H9 (cell line): ENCODE data around the gene FFAR4. TPM values are rescaled to one million over a fixed set of nuclear protein-coding genes. Genes with fewer than 3 reads are reported as not detected.

Experiments
- DNase-seq: peaks from one replicate; pipeline ENCODE4 v3.0.0-alpha.2; 2017
- H2AFZ ChIP-seq: one replicate; pipeline ENCODE4 v1.6.1; 2013; ENCODE audit warnings: mild to moderate bottlenecking, low read length, control low read depth, moderate library complexity
- H2AK5ac ChIP-seq: 2 replicates; pipeline ENCODE4 v1.6.1; 2013; ENCODE audit warnings: low read length, control low read depth, mixed read lengths; ENCODE audit not compliant: insufficient read length
- H2BK120ac ChIP-seq: one replicate; pipeline ENCODE4 v1.6.1; 2013; ENCODE audit warnings: low read depth, mild to moderate bottlenecking, low read length, control low read depth, inconsistent platforms; ENCODE audit not compliant: poor library complexity, severe bottlenecking
- H2BK12ac ChIP-seq: 2 replicates; pipeline ENCODE4 v1.6.1; 2013; ENCODE audit warnings: low read length, control low read depth, mixed read lengths, low read depth; ENCODE audit not compliant: insufficient read length
- H2BK15ac ChIP-seq: 2 replicates; pipeline ENCODE4 v1.6.1; 2013; ENCODE audit warnings: low read depth, low read length, control low read depth
- H2BK20ac ChIP-seq: one replicate; pipeline ENCODE4 v1.6.1; 2013; ENCODE audit warnings: low read depth, mild to moderate bottlenecking, low read length, control low read depth, inconsistent platforms; ENCODE audit not compliant: poor library complexity, severe bottlenecking
- H2BK5ac ChIP-seq: 2 replicates; pipeline ENCODE4 v1.6.1; 2013; ENCODE audit warnings: low read length, control low read depth, mixed read lengths; ENCODE audit not compliant: insufficient read length
- H3K14ac ChIP-seq: 2 replicates; pipeline ENCODE4 v1.6.1; 2013; ENCODE audit warnings: low read length, control low read depth; ENCODE audit not compliant: insufficient read depth
- H3K18ac ChIP-seq: 2 replicates; pipeline ENCODE4 v1.6.1; 2013; ENCODE audit warnings: low read depth, mild to moderate bottlenecking, mixed read lengths, low read length, control low read depth; ENCODE audit not compliant: insufficient read length
- H3K23ac ChIP-seq: 2 replicates; pipeline ENCODE4 v1.6.1; 2013; ENCODE audit warnings: low read length, control low read depth, mixed read lengths, low read depth; ENCODE audit not compliant: insufficient read length
- H3K23me2 ChIP-seq: 2 replicates; pipeline ENCODE4 v1.6.1; 2013; ENCODE audit warnings: low read depth, mild to moderate bottlenecking, mixed read lengths, low read length, control low read depth; ENCODE audit not compliant: insufficient read length, poor library complexity, severe bottlenecking
- H3K27ac ChIP-seq: 2 replicates; pipeline ENCODE4 v1.5.1; 2013; ENCODE audit warnings: low read length, control low read depth, mixed read lengths, low read depth; ENCODE audit not compliant: insufficient read length
- H3K27me3 ChIP-seq: 2 replicates; pipeline ENCODE4 v1.6.1; 2013; ENCODE audit warnings: low read length, control low read depth, inconsistent platforms; ENCODE audit not compliant: insufficient read depth
- H3K4ac ChIP-seq: 2 replicates; pipeline ENCODE4 v1.6.1; 2013; ENCODE audit warnings: low read depth, mild to moderate bottlenecking, control low read depth, inconsistent platforms, low read length, moderate library complexity
- H3K4me1 ChIP-seq: 2 replicates; pipeline ENCODE4 v1.6.1; 2013; ENCODE audit warnings: low read length, control low read depth, inconsistent platforms; ENCODE audit not compliant: insufficient read depth
- H3K4me2 ChIP-seq: 2 replicates; pipeline ENCODE4 v1.6.1; 2013; ENCODE audit warnings: low read length, control low read depth, mixed read lengths; ENCODE audit not compliant: insufficient read length, insufficient read depth
- H3K56ac ChIP-seq: 2 replicates; pipeline ENCODE4 v1.6.1; 2013; ENCODE audit warnings: low read depth, mild to moderate bottlenecking, mixed read lengths, low read length, control low read depth; ENCODE audit not compliant: insufficient read length
- H3K79me1 ChIP-seq: 2 replicates; pipeline ENCODE4 v1.6.1; 2013; ENCODE audit warnings: low read depth, mild to moderate bottlenecking, moderate library complexity, low read length, control low read depth, inconsistent platforms; ENCODE audit not compliant: insufficient read depth, poor library complexity, severe bottlenecking
- H3K79me2 ChIP-seq: 2 replicates; pipeline ENCODE4 v1.6.1; 2013; ENCODE audit warnings: low read length, control low read depth, inconsistent platforms; ENCODE audit not compliant: insufficient read depth
- H3K9ac ChIP-seq: 2 replicates; pipeline ENCODE4 v1.6.1; 2013; ENCODE audit warnings: low read length, control low read depth, mixed read lengths; ENCODE audit not compliant: insufficient read length; ENCODE audit errors: extremely low read depth
- H3K9me3 ChIP-seq: one replicate; pipeline ENCODE4 v1.6.1; 2013; ENCODE audit warnings: low read depth, low read length, inconsistent platforms; ENCODE audit not compliant: control insufficient read depth
- H3T11ph ChIP-seq: one replicate; pipeline ENCODE4 v1.6.1; 2013; ENCODE audit warnings: mild to moderate bottlenecking, low read length, control low read depth, inconsistent platforms
- H4K20me1 ChIP-seq: one replicate; pipeline ENCODE4 v1.6.1; 2013; ENCODE audit not compliant: control insufficient read depth, insufficient read length, insufficient read depth
- H4K5ac ChIP-seq: 2 replicates; pipeline ENCODE4 v1.6.1; 2013; ENCODE audit warnings: low read depth, mild to moderate bottlenecking, mixed read lengths, low read length, control low read depth; ENCODE audit not compliant: insufficient read length
- H4K8ac ChIP-seq: replicated peaks from 2 replicates; pipeline ENCODE4 v1.6.1; 2013; ENCODE audit warnings: low read length, control low read depth, mixed read lengths, low read depth; ENCODE audit not compliant: insufficient read length
- H4K91ac ChIP-seq: 2 replicates; pipeline ENCODE4 v1.6.1; 2013; ENCODE audit warnings: low read depth, mild to moderate bottlenecking, moderate library complexity, mixed read lengths, low read length, control low read depth; ENCODE audit not compliant: insufficient read length
- H3K27ac Mint-ChIP-seq, 3 experiments: 2 replicates in 2 of 3; 3 replicates in 1 of 3; pipeline ENCODE4 v1.8.0; 2020 to 2021; ENCODE audit warnings: mixed read lengths in 3 of 3, mild to moderate bottlenecking in 1 of 3, moderate library complexity in 1 of 3
- H3K27me3 Mint-ChIP-seq: 2 replicates; pipeline ENCODE4 v1.8.0; 2021; ENCODE audit warnings: low read depth, mild to moderate bottlenecking, moderate library complexity, mixed read lengths
- H3K36me3 Mint-ChIP-seq, 3 experiments: 2 replicates in 2 of 3; 3 replicates in 1 of 3; pipeline ENCODE4 v1.8.0; 2020 to 2021; ENCODE audit warnings: low read depth in 3 of 3, mixed read lengths in 3 of 3; ENCODE audit not compliant: insufficient read depth in 1 of 3
- H3K4me1 Mint-ChIP-seq, 2 experiments: 2 replicates each; pipeline ENCODE4 v1.8.0; 2020; ENCODE audit warnings: mixed read lengths in 2 of 2
- H3K4me3 Mint-ChIP-seq, 2 experiments: 2 replicates in 1 of 2; 3 replicates in 1 of 2; pipeline ENCODE4 v1.8.0; 2020 to 2021; ENCODE audit warnings: mild to moderate bottlenecking in 2 of 2, mixed read lengths in 2 of 2, moderate library complexity in 1 of 2
- H3K9me3 Mint-ChIP-seq, 2 experiments: 2 replicates in 1 of 2; 3 replicates in 1 of 2; pipeline ENCODE4 v1.8.0; 2020; ENCODE audit warnings: mild to moderate bottlenecking in 2 of 2, mixed read lengths in 2 of 2, moderate library complexity in 1 of 2
- CTCF ChIP-seq: fragments of 200-600 bp; sonication (generic); conservative IDR thresholded peaks from 3 replicates; pipeline ENCODE4 v1.8.0; 2021; ENCODE audit warnings: antibody characterized with exemption, mild to moderate bottlenecking
- WGBS: extraction: QIAGEN DNeasy Blood & Tissue Kit; methylation state at CpG from one replicate; pipeline ENCODE4 v1.1.7; 2013; ENCODE audit warnings: missing lambda C conversion rate, low lambda C conversion rate, mixed read lengths; ENCODE audit not compliant: insufficient read length; ENCODE audit errors: extremely low coverage; 5-methylcytosine and 5-hydroxymethylcytosine counted together
- total RNA-seq: library from RNA; stranded (reverse); gene quantifications from 2 replicates; pipeline ENCODE4 v1.2.1, GENCODE V29; 2021

The FFAR4 gene
- total RNA-seq, 1 experiment from 2014 or later: not detected

DNA sequence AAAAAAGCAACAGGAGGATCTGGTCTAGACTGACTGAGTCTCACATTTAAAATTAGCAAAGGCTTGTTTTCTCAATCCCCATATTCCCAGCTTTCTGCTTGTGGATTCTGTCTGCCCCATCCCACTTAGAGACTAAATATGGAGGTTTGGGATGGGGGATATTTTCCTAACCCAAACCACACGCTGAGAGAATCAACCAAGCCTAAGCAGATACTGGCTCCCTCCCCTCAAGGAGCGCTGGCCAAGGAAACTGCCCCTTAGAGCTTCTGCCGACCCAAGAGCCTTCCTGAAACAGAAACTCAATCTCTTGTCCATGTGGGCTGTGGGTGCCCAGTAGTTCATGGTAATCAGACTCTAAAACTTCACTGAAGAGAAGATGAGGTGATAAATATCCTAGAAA, 3.9 kb downstream of the FFAR4 start:
- Mint-ChIP-seq H3K4me1 (peaks cover 6 to 19% of the 10 kb centered on the region in 2 experiments; a peak in 3 of 4 replicates), H3K36me3 (no peaks in the 10 kb centered on the region; a peak in 1 of 7 replicates), H3K9me3 (no peaks in the 10 kb centered on the region; a peak in 2 of 5 replicates), H3K27me3 (peaks cover 89% of the 10 kb centered on the region), H3K27ac (no peak overlapping the region), H3K4me3 (no peak overlapping the region)
- H2AK5ac ChIP-seq: no peak overlapping the region
- no peak overlapping the region for H4K5ac ChIP-seq
- H3K9me3 ChIP-seq: no peaks in the 10 kb centered on the region
- no peak overlapping the region for H2BK20ac ChIP-seq
- no peak overlapping the region for H3K56ac ChIP-seq
- peaks cover 5% of the 10 kb centered on the region for H3K23me2 ChIP-seq
- H2AFZ ChIP-seq: no peak overlapping the region
- no peak overlapping the region for H3K4ac ChIP-seq
- H2BK15ac ChIP-seq: no peak overlapping the region
- H3K4me1 ChIP-seq: no peaks in the 10 kb centered on the region
- no peak overlapping the region for H4K8ac ChIP-seq
- no peak overlapping the region for H2BK12ac ChIP-seq
- no peak overlapping the region for H4K91ac ChIP-seq
- H3K14ac ChIP-seq: no peak overlapping the region
- no peak overlapping the region for H3K9ac ChIP-seq
- no peak for TF ChIP-seq CTCF
- H3K4me2 ChIP-seq: no peak overlapping the region
- H3K23ac ChIP-seq: no peak overlapping the region
- H3K27ac ChIP-seq: no peak overlapping the region
- no peaks in the 10 kb centered on the region for H3K79me2 ChIP-seq
- H4K20me1 ChIP-seq: no peaks in the 10 kb centered on the region
- peaks cover 49% of the 10 kb centered on the region for H3K27me3 ChIP-seq
- no peak overlapping the region for H2BK5ac ChIP-seq
- DNase-seq: no peak
- WGBS: no CpG with 5 or more reads among the region's 3 CpGs
- H2BK120ac ChIP-seq: no peak overlapping the region
- no peak overlapping the region for H3T11ph ChIP-seq
- no peaks in the 10 kb centered on the region for H3K79me1 ChIP-seq
- no peak overlapping the region for H3K18ac ChIP-seq
